Globus pallidus (tissue), 1 donor: ENCODE results near the gene UNK.

Experiments
- DNase-seq: peaks from one replicate; pipeline ENCODE4 v3.0.0-alpha.2; 2015; ENCODE audit warnings: low spot score

UNK gene

GRCh38 chr17:75784473-75785015 lies at the start of gene UNK:
Gene UNK, plus strand, starts transcription at chr17:75784806. Its CDS starts 75 bp downstream, at chr17:75784881.
- peak; percentile 99 for DNase-seq

DNA sequence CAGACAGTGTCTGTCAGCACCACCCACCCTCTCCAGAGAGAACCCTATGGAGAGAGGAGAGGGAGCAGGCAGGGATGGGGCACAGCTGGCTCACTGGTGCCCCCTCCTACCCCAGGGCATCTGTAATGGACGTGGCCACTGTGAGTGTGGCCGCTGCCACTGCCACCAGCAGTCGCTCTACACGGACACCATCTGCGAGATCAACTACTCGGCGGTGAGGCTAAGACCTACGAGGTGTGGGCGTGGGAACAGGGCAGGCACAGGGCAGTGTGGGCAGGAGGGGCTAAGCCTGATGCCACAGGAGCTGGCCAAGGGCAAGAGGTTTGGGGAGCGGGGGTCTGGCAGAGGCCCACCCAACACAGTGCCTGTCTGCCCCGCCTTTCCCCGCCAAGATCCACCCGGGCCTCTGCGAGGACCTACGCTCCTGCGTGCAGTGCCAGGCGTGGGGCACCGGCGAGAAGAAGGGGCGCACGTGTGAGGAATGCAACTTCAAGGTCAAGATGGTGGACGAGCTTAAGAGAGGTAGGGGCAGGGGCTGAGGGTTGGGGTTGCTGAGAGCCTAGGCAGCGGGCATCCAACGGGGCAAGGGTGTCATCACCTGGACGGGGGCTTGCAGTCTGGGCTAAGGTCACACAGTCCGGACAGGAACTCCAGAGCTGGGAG lies 48.3 kb upstream of the UNK start:
- no peak for DNase-seq

DNA sequence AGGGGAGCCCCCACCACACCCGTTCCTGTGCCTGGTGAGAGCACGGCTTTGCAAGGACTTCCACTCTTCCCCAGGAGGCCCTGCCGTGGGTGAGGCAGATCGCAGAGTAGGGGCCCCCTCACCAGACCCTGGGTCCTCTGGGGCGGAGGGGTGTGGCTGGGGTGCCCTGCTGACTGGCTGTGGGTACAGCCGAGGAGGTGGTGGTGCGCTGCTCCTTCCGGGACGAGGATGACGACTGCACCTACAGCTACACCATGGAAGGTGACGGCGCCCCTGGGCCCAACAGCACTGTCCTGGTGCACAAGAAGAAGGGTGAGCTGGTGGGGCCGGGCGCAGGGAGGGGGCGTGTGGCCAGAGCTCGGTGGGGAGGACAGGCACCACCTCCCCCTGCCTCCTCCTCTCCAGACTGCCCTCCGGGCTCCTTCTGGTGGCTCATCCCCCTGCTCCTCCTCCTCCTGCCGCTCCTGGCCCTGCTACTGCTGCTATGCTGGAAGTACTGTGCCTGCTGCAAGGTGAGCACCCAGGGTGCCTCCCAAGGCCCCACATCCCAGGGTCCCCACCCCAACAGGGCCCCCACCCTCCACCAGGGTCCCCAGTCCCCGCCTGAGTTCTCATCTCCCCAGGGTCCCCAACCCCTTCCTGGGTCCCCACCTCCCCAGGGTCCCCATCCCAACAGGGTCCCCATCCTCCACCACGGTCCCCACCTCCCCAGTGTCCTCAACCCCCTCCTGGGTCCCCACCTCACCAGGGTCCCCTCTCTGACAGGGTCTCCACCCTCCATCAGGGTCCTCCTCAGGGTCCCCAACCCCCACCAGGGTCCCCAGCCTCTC lies 47.3 kb upstream of the UNK start:
- no peak for DNase-seq

GRCh38 chr17:75738218-75738802 lies 46.3 kb upstream of the UNK start:
- DNase-seq = peak; percentile 59

GRCh38 chr17:75739174-75739573 lies 45.4 kb upstream of the UNK start:
- DNase-seq = no peak

DNA sequence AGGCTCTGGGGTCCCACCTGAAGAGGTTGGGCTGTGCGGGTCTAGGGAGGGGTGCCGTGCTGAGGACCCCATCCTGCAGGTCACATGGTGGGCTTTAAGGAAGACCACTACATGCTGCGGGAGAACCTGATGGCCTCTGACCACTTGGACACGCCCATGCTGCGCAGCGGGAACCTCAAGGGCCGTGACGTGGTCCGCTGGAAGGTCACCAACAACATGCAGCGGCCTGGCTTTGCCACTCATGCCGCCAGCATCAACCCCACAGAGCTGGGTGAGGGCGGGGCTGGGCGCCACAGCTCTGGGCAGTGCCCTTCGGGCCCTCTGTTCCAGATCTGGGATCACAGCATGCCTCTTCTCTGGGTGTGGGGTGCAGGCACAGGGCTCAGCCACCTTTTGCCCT lies 44.8 kb upstream of the UNK start:
- no peak for DNase-seq

DNA sequence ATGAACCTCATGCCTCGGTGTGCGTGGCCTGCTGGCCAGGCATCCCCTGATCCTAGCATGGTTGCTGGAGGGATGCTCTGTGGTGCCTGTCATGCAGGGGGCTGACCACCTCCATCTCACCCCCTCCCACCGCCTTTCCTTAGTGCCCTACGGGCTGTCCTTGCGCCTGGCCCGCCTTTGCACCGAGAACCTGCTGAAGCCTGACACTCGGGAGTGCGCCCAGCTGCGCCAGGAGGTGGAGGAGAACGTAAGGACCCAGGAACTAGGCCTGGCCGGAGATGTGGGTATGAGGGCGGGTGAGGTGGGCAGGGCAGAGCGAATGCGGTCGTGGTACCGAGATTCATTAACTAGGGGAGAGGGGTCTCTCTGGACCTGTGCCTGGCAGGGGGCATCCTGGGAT lies 44.4 kb upstream of the UNK start:
- no peak for DNase-seq

DNA sequence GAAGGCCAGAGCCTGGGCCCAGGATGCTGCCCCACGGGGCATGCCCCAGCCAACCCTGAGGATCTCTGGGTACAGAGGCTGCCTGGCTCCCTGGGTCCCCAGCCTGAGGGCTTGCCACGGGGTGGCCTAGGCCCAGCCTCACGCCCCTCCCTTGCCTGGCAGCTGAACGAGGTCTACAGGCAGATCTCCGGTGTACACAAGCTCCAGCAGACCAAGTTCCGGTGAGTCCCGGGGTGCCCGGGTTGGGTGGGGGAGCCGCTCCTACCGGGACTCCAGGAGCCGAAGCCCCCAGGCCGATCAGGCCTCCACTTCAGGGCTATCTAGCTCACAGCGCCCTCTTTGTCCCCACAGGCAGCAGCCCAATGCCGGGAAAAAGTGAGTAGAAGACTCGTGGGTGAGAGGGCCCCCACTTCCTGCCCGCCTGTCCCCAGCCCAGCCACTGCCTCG lies 44.0 kb upstream of the UNK start:
- no peak for DNase-seq

DNA sequence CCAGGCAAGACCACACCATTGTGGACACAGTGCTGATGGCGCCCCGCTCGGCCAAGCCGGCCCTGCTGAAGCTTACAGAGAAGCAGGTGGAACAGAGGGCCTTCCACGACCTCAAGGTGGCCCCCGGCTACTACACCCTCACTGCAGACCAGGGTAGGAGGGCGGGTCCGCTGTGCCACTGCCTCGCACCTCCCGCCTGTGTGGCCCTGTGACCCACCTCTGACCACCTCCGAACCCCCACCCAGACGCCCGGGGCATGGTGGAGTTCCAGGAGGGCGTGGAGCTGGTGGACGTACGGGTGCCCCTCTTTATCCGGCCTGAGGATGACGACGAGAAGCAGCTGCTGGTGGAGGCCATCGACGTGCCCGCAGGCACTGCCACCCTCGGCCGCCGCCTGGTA lies 42.3 kb upstream of the UNK start:
- no peak for DNase-seq

- DNase-seq = no peak
These were observed 40.9 kb upstream of the UNK start for GRCh38 chr17:75743625-75744206.

- DNase-seq = no peak
These were observed 35.9 kb upstream of the UNK start for GRCh38 chr17:75748706-75749105.

DNA sequence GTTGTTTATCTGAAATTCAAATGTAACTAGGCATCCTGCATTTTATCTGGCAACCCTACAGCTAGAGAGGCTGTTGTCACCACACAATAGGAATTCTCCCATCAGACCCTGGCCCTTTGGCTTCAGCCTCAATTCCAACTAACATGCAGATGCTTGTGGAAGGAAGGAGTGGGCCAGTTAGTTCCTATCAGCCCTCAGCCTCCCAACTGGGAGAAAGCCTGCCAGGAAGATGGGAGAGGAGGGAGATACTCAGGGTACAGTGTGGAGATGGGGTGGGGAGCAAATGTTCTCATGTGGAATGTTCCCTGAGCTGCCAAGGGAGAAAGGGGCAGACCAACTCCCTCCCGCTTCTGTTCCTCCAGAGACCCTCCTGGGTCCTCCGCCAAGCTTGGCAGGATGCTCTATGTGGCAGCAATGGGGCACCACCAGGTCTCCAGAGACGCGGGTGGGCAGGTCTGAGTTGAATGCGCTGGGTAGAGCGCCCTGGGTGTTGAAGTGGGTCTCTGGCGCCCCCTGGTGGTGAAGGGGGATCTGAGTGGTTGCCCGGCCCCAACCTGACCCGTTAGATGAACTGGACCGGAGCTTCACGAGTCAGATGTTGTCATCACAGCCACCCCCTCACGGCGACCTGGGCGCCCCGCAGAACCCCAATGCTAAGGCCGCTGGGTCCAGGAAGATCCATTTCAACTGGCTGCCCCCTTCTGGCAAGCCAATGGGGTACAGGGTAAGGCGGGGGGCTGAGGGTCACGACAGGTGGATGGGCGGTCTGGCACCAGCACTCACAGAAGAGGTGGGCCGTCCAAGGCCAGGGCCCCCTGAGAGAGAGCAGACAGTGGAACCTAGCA lies 34.8 kb upstream of the UNK start:
- DNase-seq = peak; percentile 80

DNA sequence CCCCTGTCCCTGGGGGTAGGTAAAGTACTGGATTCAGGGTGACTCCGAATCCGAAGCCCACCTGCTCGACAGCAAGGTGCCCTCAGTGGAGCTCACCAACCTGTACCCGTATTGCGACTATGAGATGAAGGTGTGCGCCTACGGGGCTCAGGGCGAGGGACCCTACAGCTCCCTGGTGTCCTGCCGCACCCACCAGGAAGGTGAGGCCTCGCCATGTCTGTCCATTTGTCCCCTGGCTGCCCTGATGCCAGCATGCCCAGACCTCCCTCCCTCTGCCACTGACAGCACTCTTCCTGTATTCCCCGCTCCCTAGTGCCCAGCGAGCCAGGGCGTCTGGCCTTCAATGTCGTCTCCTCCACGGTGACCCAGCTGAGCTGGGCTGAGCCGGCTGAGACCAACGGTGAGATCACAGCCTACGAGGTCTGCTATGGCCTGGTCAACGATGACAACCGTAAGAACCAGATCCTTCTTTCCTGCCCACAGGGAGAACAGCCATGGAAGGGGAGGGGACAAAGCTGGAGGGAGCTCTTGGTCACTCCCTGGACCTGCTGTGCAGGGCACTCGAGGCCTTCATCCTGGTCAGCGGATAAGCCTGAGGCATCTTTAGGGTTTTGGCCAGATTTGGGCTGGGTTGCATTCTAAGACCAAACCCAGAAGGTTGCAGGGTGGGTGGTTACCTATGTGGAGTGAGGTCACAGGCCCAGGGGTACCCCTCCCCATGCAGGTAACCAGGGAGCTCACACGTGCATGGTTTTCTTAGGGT lies 33.8 kb upstream of the UNK start:
- DNase-seq = no peak

DNA sequence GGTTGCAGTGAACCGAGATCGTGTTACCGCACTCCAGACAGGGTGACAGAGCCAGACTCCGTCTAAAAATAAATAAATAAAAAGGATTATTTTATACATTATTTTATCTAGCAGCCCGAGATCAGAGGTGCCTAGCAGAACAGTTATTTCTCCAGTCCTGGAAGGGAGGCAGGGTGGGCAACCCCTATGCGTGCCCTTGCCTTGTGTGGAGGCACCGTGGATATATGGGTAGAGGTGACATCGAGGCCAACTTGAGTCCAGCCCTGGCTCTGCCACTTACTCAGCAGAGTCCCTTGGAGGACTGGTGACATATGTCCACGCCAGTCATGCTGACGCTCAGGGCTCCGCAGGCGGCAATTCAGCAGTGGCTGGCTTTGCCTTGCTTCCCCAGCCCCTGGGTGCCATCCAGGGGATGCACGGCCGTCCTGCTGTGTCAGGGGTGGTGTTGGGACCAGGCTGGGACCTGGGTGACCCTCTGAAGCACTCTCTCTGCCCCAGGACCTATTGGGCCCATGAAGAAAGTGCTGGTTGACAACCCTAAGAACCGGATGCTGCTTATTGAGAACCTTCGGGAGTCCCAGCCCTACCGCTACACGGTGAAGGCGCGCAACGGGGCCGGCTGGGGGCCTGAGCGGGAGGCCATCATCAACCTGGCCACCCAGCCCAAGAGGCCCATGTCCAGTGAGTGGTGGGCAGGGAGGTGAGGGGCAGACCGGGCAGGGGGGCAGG lies 32.8 kb upstream of the UNK start:
- no peak for DNase-seq

GRCh38 chr17:75752405-75752709 lies 32.2 kb upstream of the UNK start:
- no peak for DNase-seq

DNA sequence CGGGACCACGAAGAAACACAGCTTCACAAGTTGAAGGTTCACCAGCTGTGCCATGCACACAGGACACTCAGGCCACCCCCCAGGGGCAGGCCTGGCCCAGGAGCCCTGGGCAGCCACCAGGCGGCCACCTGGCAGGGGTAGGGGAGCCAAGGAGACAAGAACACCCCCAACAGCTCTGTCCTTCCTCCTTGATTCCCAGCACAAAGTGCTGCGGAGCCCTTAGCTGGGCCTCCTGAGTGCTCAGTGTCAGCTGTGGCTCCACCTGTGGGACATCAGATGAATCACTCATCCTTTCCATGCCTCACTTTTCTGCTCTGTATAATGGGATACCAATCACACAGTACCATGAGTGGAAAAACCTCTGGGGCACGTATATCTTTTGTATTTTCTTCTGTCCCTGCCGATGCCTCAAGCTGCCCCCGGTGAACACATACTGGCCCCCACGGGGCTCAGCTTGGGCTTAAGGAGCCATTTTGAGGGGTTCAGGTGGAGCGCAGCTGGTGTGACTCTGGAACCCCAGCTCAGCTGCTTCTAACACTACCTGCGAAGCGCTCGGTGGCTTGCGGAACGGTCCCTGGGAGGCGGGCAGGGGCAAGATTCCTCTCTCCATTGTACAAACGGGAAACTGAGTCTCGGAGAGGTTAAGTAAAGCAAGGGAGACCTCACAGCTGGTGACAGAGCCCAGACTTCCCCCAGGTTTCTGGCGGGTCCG lies 31.6 kb upstream of the UNK start:
- DNase-seq = no peak

DNA sequence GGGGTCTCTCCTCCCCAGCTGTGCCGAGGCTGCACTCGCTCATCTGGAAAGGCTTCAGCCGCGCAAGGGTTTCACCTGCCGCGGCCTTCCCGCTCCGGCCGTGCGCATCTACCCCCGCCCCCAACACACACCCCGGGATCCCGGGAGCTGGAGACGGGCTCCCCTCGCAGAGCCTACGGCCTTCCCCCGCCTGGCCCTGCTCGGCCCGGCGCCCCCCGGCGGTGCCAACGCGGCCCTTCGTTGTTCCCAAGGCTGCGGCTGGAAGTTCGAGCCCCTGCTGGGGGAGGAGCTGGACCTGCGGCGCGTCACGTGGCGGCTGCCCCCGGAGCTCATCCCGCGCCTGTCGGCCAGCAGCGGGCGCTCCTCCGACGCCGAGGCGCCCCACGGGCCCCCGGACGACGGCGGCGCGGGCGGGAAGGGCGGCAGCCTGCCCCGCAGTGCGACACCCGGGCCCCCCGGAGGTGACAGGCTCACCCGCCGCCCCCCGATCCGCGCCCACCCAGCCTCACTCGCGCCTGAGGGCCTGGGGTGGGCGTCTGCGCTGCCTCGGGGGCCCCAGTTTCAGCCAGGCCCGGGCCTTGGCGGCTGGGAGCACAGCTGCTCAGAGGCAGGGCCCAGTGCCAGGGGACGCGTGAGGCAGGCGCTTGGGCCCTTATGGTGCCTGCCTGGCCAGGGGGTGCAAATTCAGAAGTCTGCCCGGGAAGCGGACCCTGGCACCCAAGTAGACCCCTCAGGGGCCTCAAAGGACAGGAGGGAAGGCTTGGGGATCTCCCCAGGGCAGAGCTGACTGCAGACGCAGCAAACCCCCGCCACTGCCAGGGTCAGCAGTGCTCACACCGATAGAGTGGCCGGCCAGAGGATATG lies 30.9 kb upstream of the UNK start:
- DNase-seq = peak; percentile 75

- no peak for DNase-seq
These were observed 30.0 kb upstream of the UNK start for GRCh38 chr17:75754378-75755204.
